Progenitor cell of endocrine pancreas (in vitro differentiated cells): ENCODE measurements around the gene BUB1B. TPM values are rescaled to one million over a fixed set of nuclear protein-coding genes. Genes with fewer than 3 reads are reported as not detected.

Experiments used
- DNase-seq: peaks from one replicate; pipeline ENCODE4 v3.0.0; 2021; ENCODE audit warnings: low spot score; ENCODE audit not compliant: unreplicated experiment
- H3K27ac Mint-ChIP-seq: 2 replicates; pipeline ENCODE4 v1.8.0; 2021; ENCODE audit warnings: mild to moderate bottlenecking, moderate library complexity, mixed read lengths
- H3K27me3 Mint-ChIP-seq: 2 replicates; pipeline ENCODE4 v1.8.0; 2021; ENCODE audit warnings: mixed read lengths
- H3K36me3 Mint-ChIP-seq: 2 replicates; pipeline ENCODE4 v1.8.0; 2022; ENCODE audit warnings: mixed read lengths; ENCODE audit not compliant: insufficient read depth
- H3K4me1 Mint-ChIP-seq: 2 replicates; pipeline ENCODE4 v1.8.0; 2021; ENCODE audit warnings: low read depth, mixed read lengths
- H3K4me3 Mint-ChIP-seq: 2 replicates; pipeline ENCODE4 v1.8.0; 2021; ENCODE audit warnings: low read depth, mild to moderate bottlenecking, moderate library complexity, mixed read lengths
- H3K9me3 Mint-ChIP-seq: 2 replicates; pipeline ENCODE4 v1.8.0; 2021; ENCODE audit warnings: low read depth, mixed read lengths
- CTCF ChIP-seq: fragments of 200-600 bp; sonication (generic); IDR thresholded peaks from one replicate; pipeline ENCODE4 v1.5.0; 2021; ENCODE audit warnings: antibody characterized with exemption, mild to moderate bottlenecking; ENCODE audit not compliant: unreplicated experiment
- total RNA-seq: library from RNA; stranded (reverse); gene quantifications from 2 replicates; pipeline ENCODE4 v1.2.1, GENCODE V29; 2021

The BUB1B gene
- total RNA-seq, 1 donor from 2014 or later = 42.6 TPM

- DNase-seq = no peak
- Mint-ChIP-seq H3K27ac (no peak overlapping the region), H3K4me3 (no peak overlapping the region), H3K4me1 (no peaks in the 10 kb centered on the region), H3K27me3 (no peaks in the 10 kb centered on the region), H3K9me3 (no peaks in the 10 kb centered on the region), H3K36me3 (peaks cover under 1% of the 10 kb centered on the region)
- TF ChIP-seq CTCF = no peak
Measured at GRCh38 chr15:40229956-40230355, 69.1 kb downstream of the BUB1B start.

- TF ChIP-seq CTCF = no peak
- no peaks in the 10 kb centered on the region for H3K4me1 Mint-ChIP-seq
- H3K27me3 Mint-ChIP-seq = no peaks in the 10 kb centered on the region
- no peaks in the 10 kb centered on the region for H3K36me3 Mint-ChIP-seq
- H3K4me3 Mint-ChIP-seq = no peak overlapping the region
- H3K27ac Mint-ChIP-seq = no peak overlapping the region
- no peak for DNase-seq
- no peaks in the 10 kb centered on the region for H3K9me3 Mint-ChIP-seq
Measured at GRCh38 chr15:40232625-40233070, 71.8 kb downstream of the BUB1B start.

- Mint-ChIP-seq H3K36me3 (no peaks in the 10 kb centered on the region), H3K4me1 (peaks cover 2% of the 10 kb centered on the region), H3K4me3 (no peak overlapping the region), H3K27ac (no peak overlapping the region), H3K27me3 (no peaks in the 10 kb centered on the region), H3K9me3 (no peaks in the 10 kb centered on the region)
- DNase-seq = no peak
- TF ChIP-seq CTCF = no peak
Measured at GRCh38 chr15:40233727-40234577, 73.1 kb downstream of the BUB1B start.

GRCh38 chr15:40234783-40235182 lies 73.9 kb downstream of the BUB1B start:
- Mint-ChIP-seq H3K4me1 (peaks cover 8% of the 10 kb centered on the region), H3K27me3 (peaks cover 4% of the 10 kb centered on the region), H3K36me3 (no peaks in the 10 kb centered on the region), H3K9me3 (no peaks in the 10 kb centered on the region), H3K27ac (peak overlapping the region; percentile 53), H3K4me3 (no peak overlapping the region)
- DNase-seq = no peak
- no peak for TF ChIP-seq CTCF

GRCh38 chr15:40235201-40235885 lies 74.5 kb downstream of the BUB1B start:
- Mint-ChIP-seq H3K36me3 (no peaks in the 10 kb centered on the region), H3K27ac (peak overlapping the region; percentile 53), H3K9me3 (no peaks in the 10 kb centered on the region), H3K27me3 (peaks cover 4% of the 10 kb centered on the region), H3K4me3 (no peak overlapping the region), H3K4me1 (peaks cover 9% of the 10 kb centered on the region)
- no peak for DNase-seq
- no peak for TF ChIP-seq CTCF
